ENCODE results near the gene TRIM6. TPM values are rescaled to one million over a fixed set of nuclear protein-coding genes. Genes with fewer than 3 reads are reported as not detected.
"Not testable (repeated sequence)": the region's sequence is repeated elsewhere in the genome, so short reads cannot be mapped to it uniquely, and the experiment has no call there.

The TRIM6 gene
- total RNA-seq, 1 donor from 2014 or later, result 1.9 TPM

DNA sequence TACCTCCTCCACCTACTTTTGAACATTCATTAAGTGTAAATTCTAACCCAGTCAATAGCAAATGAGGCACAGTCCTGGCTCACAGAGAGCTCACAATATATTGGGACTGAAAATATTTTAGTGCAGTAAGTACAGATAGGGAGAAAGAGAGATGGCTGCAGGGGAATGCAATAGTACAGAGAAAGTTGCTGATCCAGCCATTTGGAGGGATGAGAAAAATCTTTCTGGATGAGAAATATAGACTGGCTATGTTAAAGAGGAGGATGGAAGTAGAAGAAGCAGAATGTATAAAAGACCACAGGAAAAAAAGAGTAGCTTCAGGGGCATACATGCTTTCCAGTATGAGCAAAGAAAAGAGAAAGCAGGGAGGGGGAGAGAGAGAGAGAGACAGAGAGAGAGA lies 19.3 kb upstream of the TRIM6 start:
- TF ChIP-seq, protein P1, sequence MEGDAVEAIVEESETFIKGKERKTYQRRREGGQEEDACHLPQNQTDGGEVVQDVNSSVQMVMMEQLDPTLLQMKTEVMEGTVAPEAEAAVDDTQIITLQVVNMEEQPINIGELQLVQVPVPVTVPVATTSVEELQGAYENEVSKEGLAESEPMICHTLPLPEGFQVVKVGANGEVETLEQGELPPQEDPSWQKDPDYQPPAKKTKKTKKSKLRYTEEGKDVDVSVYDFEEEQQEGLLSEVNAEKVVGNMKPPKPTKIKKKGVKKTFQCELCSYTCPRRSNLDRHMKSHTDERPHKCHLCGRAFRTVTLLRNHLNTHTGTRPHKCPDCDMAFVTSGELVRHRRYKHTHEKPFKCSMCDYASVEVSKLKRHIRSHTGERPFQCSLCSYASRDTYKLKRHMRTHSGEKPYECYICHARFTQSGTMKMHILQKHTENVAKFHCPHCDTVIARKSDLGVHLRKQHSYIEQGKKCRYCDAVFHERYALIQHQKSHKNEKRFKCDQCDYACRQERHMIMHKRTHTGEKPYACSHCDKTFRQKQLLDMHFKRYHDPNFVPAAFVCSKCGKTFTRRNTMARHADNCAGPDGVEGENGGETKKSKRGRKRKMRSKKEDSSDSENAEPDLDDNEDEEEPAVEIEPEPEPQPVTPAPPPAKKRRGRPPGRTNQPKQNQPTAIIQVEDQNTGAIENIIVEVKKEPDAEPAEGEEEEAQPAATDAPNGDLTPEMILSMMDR (IDR thresholded peaks at IDR 0.05), result no peak
- no peak overlapping the region for H3K4me3 Mint-ChIP-seq (ENCODE audit: unreplicated experiment)
- peaks cover 3% of the 10 kb centered on the region for H3K27me3 Mint-ChIP-seq (ENCODE audit: unreplicated experiment)
- no peaks in the 10 kb centered on the region for H3K9me3 Mint-ChIP-seq (ENCODE audit: unreplicated experiment)
- no peak for DNase-seq (ENCODE audit: extremely low spot score, unreplicated experiment)
- no peaks in the 10 kb centered on the region for H3K36me3 Mint-ChIP-seq (ENCODE audit: unreplicated experiment)
- no peaks in the 10 kb centered on the region for H3K4me1 Mint-ChIP-seq (ENCODE audit: unreplicated experiment)
- H3K27ac Mint-ChIP-seq (ENCODE audit: unreplicated experiment), result no peak overlapping the region

DNA sequence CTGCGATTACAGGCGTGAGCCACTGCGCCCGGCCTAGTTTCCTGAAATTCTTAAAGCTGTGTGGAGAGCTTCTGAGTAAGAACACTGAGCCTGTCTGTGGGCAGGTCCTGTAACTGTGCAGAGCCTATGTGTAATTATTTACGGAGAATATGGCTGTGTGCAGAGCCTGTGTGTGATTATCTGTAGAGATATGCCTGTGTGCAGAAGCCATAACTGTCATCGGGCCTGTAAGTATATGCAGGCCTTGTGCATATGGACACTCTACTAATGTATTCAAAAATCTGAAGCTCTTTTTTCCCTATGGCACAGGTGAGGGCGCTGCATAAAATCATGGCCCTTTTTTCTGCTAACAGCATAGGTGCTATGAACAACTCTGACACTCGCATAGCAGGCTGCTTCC lies 15.9 kb upstream of the TRIM6 start, which contains the start of gene OR52B6:
OR52B6 (plus strand) TSS at position 301 of the 400 bp plus-strand sequence; CDS start at position 301, 0 bp downstream.
- DNase-seq (ENCODE audit: extremely low spot score, unreplicated experiment), result peak; percentile 77
- TF ChIP-seq, protein P1 (IDR thresholded peaks at IDR 0.05), result no peak
- Mint-ChIP-seq H3K9me3 (ENCODE audit: unreplicated experiment) (no peaks in the 10 kb centered on the region), H3K4me1 (ENCODE audit: unreplicated experiment) (no peaks in the 10 kb centered on the region), H3K36me3 (ENCODE audit: unreplicated experiment) (no peaks in the 10 kb centered on the region), H3K27me3 (ENCODE audit: unreplicated experiment) (peaks cover 6% of the 10 kb centered on the region), H3K4me3 (ENCODE audit: unreplicated experiment) (no peak within 1 kb of the TSS), H3K27ac (ENCODE audit: unreplicated experiment) (no peak within 1 kb of the TSS)

DNA sequence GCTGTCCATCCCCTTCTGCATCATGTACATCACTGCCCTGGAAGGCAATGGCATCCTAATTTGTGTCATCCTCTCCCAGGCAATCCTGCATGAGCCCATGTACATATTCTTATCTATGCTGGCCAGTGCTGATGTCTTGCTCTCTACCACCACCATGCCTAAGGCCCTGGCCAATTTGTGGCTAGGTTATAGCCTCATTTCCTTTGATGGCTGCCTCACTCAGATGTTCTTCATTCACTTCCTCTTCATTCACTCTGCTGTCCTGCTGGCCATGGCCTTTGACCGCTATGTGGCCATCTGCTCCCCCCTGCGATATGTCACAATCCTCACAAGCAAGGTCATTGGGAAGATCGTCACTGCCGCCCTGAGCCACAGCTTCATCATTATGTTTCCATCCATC lies 15.4 kb upstream of the TRIM6 start:
- Mint-ChIP-seq H3K4me1 (ENCODE audit: unreplicated experiment) (no peaks in the 10 kb centered on the region), H3K9me3 (ENCODE audit: unreplicated experiment) (no peaks in the 10 kb centered on the region), H3K27me3 (ENCODE audit: unreplicated experiment) (peaks cover 6% of the 10 kb centered on the region), H3K27ac (ENCODE audit: unreplicated experiment) (no peak overlapping the region), H3K36me3 (ENCODE audit: unreplicated experiment) (no peaks in the 10 kb centered on the region), H3K4me3 (ENCODE audit: unreplicated experiment) (no peak overlapping the region)
- TF ChIP-seq, protein P1 (IDR thresholded peaks at IDR 0.05), result no peak
- no peak for DNase-seq (ENCODE audit: extremely low spot score, unreplicated experiment)

DNA sequence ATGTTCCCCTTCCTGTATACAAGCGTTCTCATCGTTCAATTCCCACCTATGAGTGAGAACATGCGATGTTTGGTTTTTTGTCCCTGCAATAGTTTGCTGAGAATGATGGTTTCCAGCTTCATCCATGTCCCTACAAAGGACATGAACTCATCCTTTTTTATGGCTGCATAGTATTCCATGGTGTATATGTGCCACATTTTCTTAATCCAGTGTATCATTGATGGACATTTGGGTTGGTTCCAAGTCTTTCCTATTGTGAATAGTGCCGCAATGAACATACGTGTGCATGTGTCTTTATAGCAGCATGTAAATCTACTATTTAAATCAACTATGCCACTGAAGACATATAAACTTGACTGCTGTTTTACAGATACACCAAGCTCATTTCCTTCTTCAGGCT lies 12.0 kb upstream of the TRIM6 start:
- H3K27me3 Mint-ChIP-seq (ENCODE audit: unreplicated experiment); H3K4me3 Mint-ChIP-seq (ENCODE audit: unreplicated experiment); DNase-seq (ENCODE audit: extremely low spot score, unreplicated experiment); H3K4me1 Mint-ChIP-seq (ENCODE audit: unreplicated experiment); H3K27ac Mint-ChIP-seq (ENCODE audit: unreplicated experiment); H3K9me3 Mint-ChIP-seq (ENCODE audit: unreplicated experiment); H3K36me3 Mint-ChIP-seq (ENCODE audit: unreplicated experiment): not testable (repeated sequence)

DNA sequence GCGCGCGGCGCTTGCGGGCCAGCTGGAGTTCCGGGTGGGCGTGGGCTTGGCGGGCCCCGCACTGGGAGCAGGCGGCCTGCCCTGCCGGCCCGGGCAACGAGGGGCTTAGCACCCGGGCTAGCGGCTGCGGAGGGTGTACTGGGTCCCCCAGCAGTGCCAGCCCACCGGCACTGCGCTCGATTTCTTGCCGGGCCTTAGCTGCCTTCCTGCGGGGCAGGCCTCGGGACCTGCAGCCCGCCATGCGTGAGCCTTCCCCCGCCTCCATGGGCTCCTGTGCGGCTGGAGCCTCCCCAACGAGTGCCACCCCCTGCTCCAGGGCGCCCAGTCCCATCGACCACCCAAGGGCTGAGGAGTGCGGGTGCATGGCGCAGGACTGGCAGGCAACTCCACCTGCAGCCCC lies 6.5 kb upstream of the TRIM6 start:
- not testable (repeated sequence) for H3K27ac Mint-ChIP-seq (ENCODE audit: unreplicated experiment); H3K36me3 Mint-ChIP-seq (ENCODE audit: unreplicated experiment); H3K4me3 Mint-ChIP-seq (ENCODE audit: unreplicated experiment); H3K9me3 Mint-ChIP-seq (ENCODE audit: unreplicated experiment); H3K27me3 Mint-ChIP-seq (ENCODE audit: unreplicated experiment)
- DNase-seq (ENCODE audit: extremely low spot score, unreplicated experiment), result peak; percentile 79
- H3K4me1 Mint-ChIP-seq (ENCODE audit: unreplicated experiment), result peaks cover 16% of the 10 kb centered on the region

DNA sequence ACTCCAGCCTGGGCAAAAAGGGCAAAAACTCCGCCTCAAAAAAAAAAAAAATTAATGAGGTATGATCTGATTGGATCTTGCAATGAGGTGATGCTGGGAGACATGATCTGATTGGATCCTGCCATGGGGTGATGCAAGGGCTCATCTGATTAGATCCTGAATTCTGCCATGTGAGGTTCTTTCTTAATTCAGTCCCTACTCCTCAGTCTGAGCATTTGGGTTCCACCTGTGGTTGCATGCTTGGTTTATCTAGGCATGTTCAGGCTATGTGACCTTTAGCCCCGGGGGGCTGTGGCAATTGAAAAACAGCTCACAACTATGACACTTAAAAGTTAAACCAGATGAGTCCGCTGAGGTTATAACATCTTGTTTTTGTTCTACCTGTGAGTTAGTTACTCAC lies 4.8 kb upstream of the TRIM6 start:
- Mint-ChIP-seq H3K27ac (ENCODE audit: unreplicated experiment) (no peak overlapping the region), H3K4me1 (ENCODE audit: unreplicated experiment) (peaks cover 24% of the 10 kb centered on the region), H3K36me3 (ENCODE audit: unreplicated experiment) (no peaks in the 10 kb centered on the region), H3K4me3 (ENCODE audit: unreplicated experiment) (no peak overlapping the region), H3K27me3 (ENCODE audit: unreplicated experiment) (no peaks in the 10 kb centered on the region), H3K9me3 (ENCODE audit: unreplicated experiment) (no peaks in the 10 kb centered on the region)
- no peak for DNase-seq (ENCODE audit: extremely low spot score, unreplicated experiment)
- TF ChIP-seq, protein P1 (IDR thresholded peaks at IDR 0.05), result no peak
